ENCODE measurements around the gene ZNF839.

Gene ZNF839

GRCh38 chr14:102390064-102390855, 70.7 kb downstream of the ZNF839 start:
- ChIA-PET POLR2A (interaction anchor here (1.6 kb wide), 1 partner anchor 28 kb away, joined by 4 read pairs; the partner anchor contains the start of genes CINP and TECPR2), CTCF (interaction anchor here (0.7 kb wide), 1 partner anchor 54 kb away, joined by 6 read pairs; no protein-coding TSS in a partner anchor)
- TF ChIP-seq PKNOX1 (IDR thresholded peaks at IDR 0.05) (no peak), NFRKB (IDR thresholded peaks at IDR 0.05) (no peak), ZNF384 (IDR thresholded peaks at IDR 0.05) (no peak), FOXA1 (IDR thresholded peaks at IDR 0.05) (no peak), ELF4 (IDR thresholded peaks at IDR 0.05) (no peak), L3MBTL2 (conservative IDR thresholded peaks at IDR 0.05) (no peak), HDGF (IDR thresholded peaks at IDR 0.05; ENCODE audit: borderline replicate concordance) (no peak), TARDBP (IDR thresholded peaks at IDR 0.05) (no peak), CTBP1 (IDR thresholded peaks at IDR 0.05; ENCODE audit: borderline replicate concordance) (no peak), SUZ12 (IDR thresholded peaks at IDR 0.05) (no peak), LEF1 (IDR thresholded peaks at IDR 0.05; ENCODE audit: borderline replicate concordance) (no peak), FOXM1 (IDR thresholded peaks at IDR 0.05; ENCODE audit: borderline replicate concordance) (no peak), SP1 (IDR thresholded peaks at IDR 0.05) (no peak), BHLHE40 (IDR thresholded peaks at IDR 0.05; ENCODE audit: borderline replicate concordance) (no peak), FOXK2 (IDR thresholded peaks at IDR 0.05) (no peak), ARNT (IDR thresholded peaks at IDR 0.05) (no peak)

More at GRCh38 chr14:102390064-102390855, 70.7 kb downstream of the ZNF839 start:
- no peak for DNase-seq (ENCODE audit: extremely low spot score)

Measured in HEK293T (cell line).